ENCODE results near the gene YPEL5. TPM values are rescaled to one million over a fixed set of nuclear protein-coding genes. Genes with fewer than 3 reads are reported as not detected.

YPEL5 gene
- total RNA-seq, 6 donors from 2014 or later = 51.9 to 107 (median 85.8) TPM

- no peaks in the 10 kb centered on the region for H3K27me3 ChIP-seq
Measured at GRCh38 chr2:30209227-30209626, 62.4 kb downstream of the YPEL5 start.

More at GRCh38 chr2:30209227-30209626, 62.4 kb downstream of the YPEL5 start:
- DNase-seq (no peak), ATAC-seq (ENCODE audit: low FRiP score in 2 of 2) (no peak)
- H3K27ac ChIP-seq = no peak overlapping the region
- TF ChIP-seq CTCF (IDR thresholded peaks at IDR 0.05) (no peak), POLR2AphosphoS5 (IDR thresholded peaks at IDR 0.05) (no peak), POLR2A (IDR thresholded peaks at IDR 0.05) (no peak), EP300 (IDR thresholded peaks at IDR 0.05) (no peak)
- WGBS, 2 donors = 75 to 100% methylated on average over 2 of the region's 2 CpGs
- peaks cover 5 to 26% (median 13%) of the 10 kb centered on the region in 4 donors for H3K4me1 ChIP-seq
- no peaks in the 10 kb centered on the region for H3K36me3 ChIP-seq
- no peaks in the 10 kb centered on the region for H3K9me3 ChIP-seq
- H3K4me3 ChIP-seq = no peak overlapping the region

Small RNA genes lying within 50 kb of the gene (small RNA-seq; reads per million reads assigned to genes)
- gene SNORA10B = 0 reads per million in 4 donors

Other genes with a start within 250 kb of the YPEL5 start
- gene ALK, start 225.4 kb upstream of the YPEL5 start, total RNA-seq = 1 to 10 TPM in 2 of 6 donors, under 1 TPM in 4; 0.17 to 2.1 (median 0.35) TPM
- 100 to 1,000 TPM in 4 of 6 donors, 10 to 100 TPM in 2; 45.6 to 270 (median 154) TPM for gene LBH, start 84.5 kb downstream of the YPEL5 start, total RNA-seq

All from upper lobe of left lung (tissue), 6 donors.